AG08396 (cell line): Measurements from ENCODE around the gene TM9SF1.

ENCODE experiments used
- DNase-seq: peaks from one replicate; pipeline ENCODE4 v3.0.0; 2012; ENCODE audit warnings: low spot score, mixed read lengths

Gene TM9SF1, protein sequence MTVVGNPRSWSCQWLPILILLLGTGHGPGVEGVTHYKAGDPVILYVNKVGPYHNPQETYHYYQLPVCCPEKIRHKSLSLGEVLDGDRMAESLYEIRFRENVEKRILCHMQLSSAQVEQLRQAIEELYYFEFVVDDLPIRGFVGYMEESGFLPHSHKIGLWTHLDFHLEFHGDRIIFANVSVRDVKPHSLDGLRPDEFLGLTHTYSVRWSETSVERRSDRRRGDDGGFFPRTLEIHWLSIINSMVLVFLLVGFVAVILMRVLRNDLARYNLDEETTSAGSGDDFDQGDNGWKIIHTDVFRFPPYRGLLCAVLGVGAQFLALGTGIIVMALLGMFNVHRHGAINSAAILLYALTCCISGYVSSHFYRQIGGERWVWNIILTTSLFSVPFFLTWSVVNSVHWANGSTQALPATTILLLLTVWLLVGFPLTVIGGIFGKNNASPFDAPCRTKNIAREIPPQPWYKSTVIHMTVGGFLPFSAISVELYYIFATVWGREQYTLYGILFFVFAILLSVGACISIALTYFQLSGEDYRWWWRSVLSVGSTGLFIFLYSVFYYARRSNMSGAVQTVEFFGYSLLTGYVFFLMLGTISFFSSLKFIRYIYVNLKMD

DNA sequence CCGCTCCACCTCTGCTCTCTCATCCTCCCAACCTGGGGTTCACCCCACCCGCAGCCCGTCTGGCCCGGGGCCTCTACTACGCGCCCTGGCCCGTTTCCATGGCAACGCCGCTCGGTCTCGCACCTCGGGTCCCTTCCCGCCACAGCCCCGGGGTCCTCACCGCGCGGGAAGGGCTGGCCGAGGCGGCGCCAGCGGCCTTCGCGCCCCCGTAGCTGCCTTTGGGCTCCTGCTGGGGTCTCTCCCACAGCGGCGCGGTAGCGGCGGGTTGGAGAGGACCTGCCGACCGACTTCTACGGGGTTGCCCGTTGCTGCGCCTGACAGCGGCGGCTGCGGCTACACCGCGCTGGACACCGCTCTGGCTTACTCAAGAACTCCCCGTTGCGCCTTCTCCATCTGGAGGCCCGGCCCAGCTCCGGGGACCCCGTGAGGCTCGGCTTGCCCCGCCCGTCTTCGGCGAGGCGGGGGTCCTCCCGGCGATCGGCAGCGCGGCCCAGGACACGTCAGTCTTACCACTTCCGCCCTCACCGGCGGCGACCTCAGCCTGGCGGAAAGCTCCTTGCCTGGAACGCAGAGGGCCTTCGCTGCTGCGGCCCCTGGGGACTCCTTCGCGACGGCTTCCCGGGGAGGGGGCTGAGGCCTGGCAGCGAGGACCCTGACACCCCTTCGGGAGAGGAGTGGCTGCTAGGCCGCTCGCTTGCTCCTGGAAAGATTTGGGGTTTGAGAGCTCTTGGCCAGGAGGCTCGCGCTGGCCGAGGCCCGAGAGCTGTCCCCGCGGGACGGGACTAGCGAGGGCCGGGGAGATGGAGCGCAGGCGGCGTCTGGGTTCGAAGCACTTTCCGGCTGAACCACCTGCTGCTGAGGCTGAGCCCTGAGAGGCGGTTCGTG, at the start of gene TM9SF1:
TSS of gene TM9SF1 (minus strand) at position 256 of the 885 bp plus-strand sequence. CDS start 422 bp downstream, outside the sequence.
- DNase-seq, result peak; percentile 94

DNA sequence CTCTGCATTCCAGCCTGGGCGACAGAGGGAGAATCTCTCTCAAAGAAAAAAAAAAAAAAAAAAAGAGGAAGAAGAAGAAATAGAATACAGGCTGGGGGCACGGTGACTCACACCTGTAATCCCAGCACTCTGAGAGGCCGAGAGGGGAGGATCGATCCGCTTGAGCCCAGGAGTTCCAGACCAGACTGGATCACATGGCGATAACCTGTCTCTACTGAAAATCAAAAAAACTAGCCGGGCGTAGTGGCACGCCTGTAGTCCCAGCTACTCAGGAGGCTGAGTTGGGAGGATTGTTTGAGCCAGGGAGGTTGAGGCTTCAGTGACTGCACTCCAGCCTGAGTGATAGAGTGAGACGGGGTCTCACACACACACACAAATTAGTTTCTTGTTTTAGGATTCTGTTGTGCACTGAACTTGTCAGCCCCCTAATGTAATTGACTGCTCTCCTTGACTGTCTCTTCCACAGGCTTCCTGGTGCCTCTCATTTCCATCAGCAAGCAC, 48.1 kb upstream of the TM9SF1 start:
- DNase-seq, result no peak

DNA sequence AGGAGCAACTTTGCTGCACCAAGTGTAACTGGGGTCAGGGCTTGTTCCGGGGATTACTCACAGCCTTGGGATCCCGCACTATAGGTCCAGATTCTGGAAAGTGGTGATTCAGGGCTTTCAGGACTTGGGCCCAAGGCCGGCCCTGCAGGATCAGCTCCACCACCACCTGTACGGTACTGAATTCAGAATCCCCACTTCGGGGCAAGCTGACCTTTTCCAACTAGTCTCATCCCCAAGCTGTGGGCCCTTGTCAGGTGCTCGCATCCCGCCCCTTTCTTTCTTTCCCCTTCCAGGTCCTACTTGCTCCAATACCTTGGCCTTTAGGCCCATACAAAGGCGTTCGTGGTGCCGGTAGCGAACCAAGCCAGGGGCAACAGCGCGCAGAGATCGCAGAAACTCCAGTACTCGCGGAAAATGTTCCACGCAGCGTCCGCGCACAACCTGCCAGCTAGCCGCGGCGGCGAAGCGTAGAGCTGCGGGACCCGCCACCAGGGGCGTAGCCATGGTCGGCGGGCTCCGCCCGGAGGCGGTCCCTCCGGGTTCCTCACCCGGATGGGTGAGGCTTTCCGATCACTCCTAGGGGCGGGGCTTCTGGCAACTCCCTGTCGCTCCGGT, 46.7 kb upstream of the TM9SF1 start:
- peak; percentile 94 for DNase-seq

DNA sequence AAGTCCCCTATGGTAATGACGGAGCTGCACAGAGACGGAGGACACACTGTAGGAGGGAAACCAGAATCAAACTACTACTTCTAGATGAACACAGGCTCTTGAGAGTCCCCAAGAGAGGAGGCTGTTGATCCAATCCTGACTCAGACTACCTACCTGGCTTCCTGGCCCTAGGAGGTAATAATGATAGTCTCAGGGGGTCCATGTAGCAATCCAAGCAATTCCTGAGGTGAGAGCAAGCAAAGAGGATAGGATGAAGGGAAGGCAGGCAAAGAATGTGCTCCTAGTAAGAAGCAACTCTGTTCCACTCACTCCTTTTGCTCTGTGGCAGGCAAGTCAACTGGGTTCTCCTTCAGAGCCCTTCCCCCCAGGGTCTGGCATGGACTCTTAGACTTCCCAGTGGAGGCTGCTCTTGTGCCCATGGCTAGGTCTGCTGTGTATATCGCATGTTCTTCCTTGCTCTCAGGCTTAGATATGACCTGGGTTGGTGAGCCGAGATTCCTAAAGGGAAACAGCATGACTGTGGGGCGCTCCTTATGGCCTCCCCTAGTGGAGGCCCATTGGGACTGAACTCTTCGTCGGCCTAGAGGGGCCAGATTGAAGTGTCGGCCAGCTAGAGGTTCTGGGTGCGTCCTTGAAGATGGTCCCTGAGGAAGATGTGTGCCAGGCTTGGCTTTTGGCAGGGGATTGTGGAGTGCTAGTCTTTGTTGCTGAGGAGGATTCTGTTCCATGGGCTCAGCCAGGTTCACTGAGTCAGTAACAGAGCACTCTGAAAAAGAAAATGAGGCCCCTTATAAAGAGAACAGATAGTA, 45.1 kb upstream of the TM9SF1 start:
- no peak for DNase-seq

DNA sequence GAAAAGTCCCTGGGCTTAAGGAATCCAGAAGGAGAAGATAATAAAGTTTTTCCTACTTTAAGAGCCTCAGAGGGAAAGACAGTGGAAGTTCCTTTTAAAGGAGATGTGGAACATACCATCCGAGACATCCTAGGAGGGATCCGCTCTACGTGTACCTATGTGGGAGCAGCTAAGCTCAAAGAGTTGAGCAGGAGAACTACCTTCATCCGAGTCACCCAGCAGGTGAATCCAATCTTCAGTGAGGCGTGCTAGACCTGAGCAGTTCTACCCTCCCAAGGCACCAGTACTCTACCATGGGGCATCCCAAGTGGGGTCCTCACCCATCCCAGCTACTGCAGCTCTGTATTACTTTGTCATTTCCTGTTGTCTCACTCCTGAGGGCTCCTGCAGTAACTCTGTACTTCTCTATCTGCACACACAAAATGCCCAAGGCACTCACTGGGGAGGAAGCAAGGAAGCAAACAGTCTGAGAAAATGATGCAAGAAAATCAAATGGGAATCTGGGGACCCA, 43.3 kb upstream of the TM9SF1 start:
- no peak for DNase-seq

DNA sequence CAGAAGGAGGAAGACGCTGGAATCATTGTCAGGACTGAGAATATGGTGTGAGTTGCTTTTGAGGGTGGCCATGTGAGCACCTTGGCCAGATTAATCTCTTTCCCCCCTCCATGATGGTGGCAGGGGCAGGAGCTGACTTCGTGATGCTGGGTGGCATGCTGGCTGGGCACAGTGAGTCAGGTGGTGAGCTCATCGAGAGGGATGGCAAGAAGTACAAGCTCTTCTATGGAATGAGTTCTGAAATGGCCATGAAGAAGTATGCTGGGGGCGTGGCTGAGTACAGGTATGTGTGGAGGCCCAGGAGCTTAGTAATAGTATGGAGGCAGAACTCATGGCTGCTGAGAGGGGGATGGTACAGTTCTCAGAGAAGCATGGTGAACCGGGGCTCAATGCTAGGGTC, 42.9 kb upstream of the TM9SF1 start:
- DNase-seq, result no peak

DNA sequence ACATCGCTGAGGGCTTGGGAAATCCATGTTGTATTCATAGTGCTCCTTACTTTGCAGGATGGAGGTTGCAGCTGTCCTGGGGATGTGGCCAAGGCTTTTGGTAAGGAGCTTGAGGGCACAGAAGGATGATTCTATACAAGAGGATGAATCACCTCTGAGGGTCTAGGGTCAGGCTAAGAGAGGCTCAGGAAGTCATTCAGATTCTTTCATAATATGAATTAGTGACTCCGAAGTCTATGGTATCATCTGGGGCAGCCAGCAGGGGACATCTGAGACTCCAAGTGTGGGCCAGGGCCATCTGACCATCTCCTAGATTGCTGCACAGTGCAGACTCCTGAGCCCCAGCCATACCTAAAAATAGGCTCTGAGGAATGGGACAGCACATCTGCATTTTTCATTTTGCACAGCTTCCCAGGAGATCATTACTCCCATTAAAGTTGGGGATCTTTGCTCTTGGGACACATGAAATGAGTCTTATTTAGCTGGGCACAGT, 42.3 kb upstream of the TM9SF1 start:
- DNase-seq, result no peak

DNA sequence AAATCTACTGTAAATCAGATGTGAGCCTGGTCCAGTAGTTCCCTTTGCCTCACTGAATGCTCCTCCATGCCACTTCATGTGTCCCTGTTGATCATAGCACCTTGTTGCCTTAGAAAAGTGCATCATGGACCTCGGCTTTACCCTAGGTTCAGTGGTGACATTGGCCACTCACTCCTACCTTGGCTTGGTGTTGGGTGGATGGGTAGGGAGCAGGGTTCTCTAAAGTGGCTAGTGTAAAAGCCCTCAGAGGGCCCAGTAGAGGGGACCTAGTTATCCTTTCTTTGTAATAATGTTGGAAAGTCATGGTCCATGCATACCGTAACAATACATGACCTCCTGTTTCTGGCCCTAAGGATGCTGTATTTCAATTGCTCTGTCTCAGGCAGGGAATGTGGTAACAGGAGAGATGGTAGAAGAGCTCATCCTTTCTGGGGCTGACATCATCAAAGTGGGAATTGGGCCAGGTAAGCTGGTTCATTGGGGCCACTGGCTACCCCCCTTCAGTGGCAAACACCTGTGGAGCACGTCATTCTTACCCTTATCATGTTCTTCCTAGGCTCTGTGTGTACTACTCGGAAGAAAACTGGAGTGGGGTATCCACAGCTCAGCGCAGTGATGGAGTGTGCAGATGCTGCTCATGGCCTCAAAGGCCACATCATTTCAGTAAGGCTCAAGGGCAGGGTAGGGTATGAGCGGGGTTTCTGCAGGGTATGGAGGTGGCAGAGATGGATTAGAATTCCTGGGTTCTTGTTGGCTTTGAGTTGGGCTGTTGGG, 41.6 kb upstream of the TM9SF1 start:
- DNase-seq, result no peak

DNA sequence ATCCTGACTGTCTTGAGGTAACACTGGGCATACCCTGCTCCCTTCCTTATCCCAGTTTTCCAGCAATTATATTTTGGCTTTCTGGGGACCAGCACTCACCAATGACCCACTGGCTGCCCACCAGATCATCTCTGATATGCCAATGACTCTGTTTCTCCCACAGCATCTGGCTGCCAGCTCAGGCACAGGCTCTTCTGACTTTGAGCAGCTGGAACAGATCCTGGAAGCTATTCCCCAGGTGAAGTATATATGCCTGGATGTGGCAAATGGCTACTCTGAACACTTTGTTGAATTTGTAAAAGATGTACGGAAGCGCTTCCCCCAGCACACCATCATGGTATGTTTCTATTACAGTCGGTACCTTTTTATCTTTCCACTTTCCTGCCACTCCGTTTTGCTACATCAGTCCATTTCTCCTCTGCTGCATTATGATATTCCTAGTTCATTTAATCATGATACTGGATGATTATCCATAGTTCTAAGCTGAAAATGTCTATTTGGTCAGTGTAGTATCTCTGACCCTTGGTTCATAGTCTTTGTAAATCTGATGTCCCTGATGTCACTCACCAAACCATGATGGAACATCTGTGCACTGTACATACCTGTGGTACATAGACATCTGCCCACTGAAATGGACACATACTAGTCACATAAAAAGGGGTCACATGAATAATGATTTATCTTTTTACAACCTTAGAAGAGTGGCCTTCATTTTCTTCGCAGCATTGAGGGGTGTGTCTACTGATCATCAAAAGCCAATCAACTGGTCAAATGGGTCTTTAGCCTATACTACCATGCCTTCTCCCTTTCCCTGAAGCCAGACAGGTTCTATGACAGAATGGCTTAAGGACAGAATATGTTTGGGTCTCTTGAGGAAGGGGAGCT, 40.8 kb upstream of the TM9SF1 start:
- no peak for DNase-seq

DNA sequence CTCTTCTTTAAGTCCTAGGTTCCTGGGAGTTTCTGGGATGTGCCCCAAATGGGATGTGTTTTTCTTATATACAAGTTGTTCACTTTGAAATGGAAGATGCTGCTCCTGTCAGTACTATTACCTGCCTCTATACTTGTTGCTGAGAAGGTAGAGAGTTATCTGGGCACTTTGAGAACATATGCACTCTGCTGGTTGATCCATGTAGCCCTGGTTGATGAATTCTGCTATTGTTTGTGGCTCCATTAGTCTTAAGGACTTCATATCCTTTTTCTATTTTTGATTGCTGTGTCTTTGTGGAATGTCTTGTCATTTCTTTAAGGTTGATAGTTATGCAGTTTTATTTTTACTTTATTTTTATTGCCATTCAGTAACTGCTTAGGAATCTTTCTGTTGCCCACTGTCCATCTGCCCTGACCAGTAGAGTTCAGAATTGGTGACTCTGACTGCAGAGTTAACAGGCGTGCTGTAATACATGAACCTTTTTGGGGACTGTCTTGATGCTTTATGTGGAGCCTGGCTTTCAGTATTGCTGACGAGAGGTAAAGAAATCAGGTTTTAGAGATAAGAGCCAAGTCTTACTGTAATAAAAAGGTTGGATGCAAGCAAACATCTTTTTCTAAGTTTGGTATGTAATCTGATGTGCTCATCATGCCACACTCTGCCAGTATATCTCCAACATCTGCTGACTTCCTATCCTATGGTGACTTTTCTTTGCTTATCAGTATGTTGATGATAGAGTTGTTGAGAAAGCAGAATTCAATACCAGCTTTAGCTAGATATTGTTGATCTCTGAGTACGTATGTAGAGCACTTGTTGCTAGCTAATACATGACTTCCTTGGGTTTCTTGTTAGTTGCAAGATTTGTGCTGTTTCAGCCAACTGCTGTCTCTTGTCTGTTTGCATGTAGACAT, 39.1 kb upstream of the TM9SF1 start:
- DNase-seq, result no peak

DNA sequence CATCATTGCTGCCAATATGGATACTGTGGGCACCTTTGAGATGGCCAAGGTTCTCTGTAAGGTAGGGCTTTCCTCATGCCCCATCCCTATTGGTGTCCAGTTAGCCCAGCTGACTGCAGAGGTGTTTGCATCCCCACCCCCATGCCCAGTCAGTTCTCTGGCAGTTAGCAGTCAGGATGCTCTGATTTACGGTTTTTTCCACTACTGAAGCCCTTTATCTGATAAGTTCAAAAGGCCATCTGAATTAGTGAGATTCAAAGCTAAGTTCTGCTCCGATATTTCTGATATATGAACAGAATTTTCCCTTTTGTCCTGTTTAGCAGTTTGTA, 38.3 kb upstream of the TM9SF1 start:
- DNase-seq, result no peak

DNA sequence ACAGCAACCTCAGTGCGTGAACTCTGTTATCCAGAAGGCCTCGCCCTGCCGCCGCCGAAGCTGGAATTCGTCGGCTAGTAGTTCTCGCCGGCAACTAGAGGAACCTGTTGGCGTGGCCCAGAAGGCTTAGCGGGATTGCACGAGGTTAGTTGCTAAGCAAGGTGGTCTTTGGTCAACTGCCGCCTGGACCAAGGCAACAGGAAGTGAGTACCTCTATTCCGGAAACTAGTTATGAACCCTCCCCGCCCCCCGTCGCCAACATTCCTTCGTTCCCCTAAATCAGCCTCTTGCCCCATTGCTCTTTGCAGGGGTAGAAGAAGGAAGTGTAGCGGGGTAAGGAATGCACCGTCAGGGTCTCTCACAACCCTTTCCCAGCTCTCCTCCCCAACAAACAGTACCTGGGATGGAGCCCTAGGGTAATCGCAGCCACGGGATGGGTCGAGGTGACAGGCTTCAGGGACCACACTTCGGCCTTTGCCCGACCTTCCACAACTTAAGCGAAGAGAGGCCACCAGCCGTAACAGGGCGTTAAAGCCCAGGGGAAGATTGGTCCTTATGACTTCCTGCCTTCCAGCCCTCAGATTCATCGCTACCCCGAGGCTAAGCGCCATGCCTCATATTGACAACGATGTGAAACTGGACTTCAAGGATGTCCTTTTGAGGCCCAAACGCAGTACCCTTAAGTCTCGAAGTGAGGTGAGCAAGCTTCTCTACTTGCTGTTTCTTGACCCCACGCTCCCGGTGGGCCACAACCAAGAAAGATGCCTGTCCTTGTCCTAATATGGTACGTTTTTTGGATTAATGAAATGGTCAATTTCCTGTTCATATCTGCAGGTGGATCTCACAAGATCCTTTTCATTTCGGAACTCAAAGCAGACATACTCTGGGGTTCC, 37.6 kb upstream of the TM9SF1 start, which contains the start of gene GMPR2:
TSS of gene GMPR2 (plus strand) at position 285 of the 893 bp plus-strand sequence. CDS start at position 610, 325 bp downstream.
- DNase-seq, result peak; percentile 51

DNA sequence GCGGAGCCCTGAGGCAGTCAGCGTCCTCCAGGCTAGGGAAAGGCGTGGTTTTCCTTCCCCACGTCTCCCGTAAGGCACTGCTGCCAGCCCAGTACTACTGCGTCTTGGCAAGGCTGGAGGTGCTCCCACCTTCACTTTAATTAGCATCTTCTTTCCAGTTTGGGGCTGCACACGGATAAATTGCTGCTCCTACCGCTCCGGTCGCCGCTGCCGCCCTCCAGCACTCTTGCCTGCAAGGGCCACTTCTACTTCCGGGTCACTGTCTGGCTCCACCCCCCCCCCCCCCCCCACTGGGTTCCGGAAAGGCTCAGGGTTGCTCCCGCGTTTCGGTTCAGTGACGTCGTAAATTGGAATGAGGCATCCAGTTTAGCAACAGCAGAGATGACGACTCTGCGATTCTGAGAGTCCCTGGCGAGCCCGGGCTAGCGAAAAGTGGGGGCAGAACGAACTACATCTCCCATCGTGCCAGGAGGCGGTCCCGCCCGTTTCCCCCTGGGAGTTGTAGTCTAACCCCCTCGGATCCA, 36.9 kb upstream of the TM9SF1 start, which contains the start of gene NEDD8:
TSS of gene NEDD8 (minus strand) at position 247 of the 524 bp plus-strand sequence. CDS start at position 147, 100 bp downstream.
- peak; percentile 89 for DNase-seq

DNA sequence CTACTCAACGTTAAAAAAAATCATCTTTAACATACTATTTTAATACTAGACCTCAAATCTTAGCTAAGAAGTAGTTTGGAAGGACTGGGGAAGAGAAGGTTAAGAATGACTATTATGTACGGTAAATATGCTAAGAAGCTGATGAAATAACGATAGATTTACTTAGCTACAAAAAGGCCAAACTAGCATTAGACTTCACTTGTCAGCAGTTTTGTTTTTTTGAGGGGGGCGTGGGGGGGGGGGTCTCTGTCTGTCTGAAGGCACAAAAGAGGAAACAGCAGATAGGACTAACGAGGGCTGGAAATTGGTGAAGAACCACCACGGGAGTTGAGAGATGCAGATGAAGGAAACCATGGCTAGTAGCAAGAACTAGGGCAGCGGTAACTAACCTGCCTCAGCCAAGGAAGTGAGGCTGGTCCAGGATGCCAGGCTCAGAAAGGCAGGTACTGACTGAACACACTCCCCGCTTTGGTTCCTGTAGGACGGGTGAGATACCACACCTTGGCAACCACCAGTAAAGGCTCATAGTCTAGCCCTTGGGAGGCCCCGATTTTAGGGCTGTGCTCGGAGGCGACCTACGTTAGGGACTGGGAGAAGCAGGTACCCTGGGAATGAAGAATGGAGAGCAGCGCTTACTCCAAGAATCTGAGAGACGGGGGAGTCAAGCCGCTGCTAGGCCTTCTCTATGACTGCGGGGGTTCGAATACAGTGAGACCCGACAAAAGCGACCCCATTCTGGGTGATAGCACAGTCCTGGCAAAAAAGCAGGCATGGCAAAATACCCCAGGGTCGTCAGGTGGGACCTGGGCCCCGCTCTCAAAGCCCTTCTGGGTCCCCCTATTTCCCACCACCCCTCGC, 36.3 kb upstream of the TM9SF1 start:
- DNase-seq, result peak; percentile 41

DNA sequence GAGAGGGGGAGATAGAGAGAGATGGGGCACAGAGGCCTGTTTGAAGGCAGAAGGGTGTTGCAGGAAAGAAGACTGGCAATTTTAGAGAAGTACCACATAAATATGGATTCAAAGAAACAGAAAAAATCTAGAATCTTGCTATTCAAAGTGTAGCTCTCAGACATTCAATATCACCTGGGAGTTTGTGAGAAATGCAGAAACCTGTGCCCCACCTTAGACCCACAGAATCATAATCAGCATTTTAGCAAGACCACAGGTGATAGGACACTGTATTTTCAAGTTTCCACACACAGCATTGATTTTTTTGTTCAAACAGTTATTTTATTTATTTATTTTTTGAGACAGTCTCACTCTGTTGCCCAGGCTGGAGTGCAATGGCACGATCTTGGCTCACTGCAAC, 33.7 kb upstream of the TM9SF1 start:
- DNase-seq, result no peak
